Measurements from ENCODE around the gene PHIP.
A peak's percentile ranks its signal among the peaks of the same experiment; 100 is the strongest.

PHIP gene

DNA sequence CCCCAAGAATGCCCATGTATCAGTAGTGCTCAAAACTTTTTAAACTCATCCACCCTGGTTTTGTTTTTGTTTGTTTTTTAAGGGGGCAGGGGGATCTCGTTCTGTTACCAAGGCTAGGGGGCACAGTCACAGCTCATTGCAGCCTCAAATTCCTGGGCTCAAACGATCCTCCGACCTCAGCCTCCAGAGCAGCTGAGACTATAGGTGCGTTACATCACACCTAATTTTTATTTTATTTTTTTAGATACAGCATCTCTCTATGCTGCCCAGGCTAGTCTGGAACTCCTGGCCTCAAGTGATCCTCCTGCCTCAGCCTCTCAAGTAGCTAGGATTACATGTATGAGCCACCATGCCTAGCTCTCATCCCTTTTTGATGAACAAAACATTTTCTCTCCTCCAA, 11.2 kb downstream of the PHIP start:
- no peak for DNase-seq

DNA sequence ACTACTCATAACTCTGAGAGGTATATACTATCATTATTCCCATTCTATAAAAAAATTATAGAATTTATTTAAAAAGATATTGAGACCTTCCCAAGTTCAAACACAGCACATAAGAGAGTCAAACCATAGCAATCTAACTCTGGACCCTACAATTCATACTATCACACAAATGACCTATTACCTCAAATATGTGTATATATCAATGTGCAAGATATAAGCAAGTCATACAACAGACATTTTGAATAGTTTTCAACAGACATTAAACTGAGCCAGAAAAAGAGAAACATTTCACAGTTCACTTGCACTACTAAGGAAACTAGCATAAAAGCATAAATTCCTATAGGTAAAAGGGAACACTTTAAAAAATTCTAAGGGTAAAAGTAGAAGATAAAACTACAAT, 11.7 kb downstream of the PHIP start:
- DNase-seq: no peak

- no peak for DNase-seq
These were observed 12.8 kb downstream of the PHIP start for GRCh38 chr6:79065232-79065631.

DNA sequence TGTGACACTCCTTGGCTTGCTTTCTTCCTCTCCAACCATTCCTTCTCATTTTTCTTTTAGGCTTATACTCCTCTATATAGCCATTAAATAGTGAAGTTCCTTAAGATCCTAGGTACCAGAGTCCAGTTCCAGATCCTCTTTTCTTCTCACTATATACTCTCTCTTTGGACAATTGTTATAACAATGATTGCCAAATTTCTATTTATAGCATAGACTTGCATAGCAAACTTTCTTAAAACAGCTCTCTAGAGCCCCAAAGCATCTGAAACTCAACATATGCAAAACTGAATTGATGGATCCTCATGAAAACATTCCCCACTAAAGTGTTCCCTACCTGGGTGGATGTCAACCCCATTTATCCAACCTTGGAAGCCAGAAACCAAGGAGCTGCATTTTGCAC, 13.4 kb downstream of the PHIP start:
- DNase-seq: no peak

GRCh38 chr6:79062708-79063107, 15.3 kb downstream of the PHIP start:
- no peak for DNase-seq

DNA sequence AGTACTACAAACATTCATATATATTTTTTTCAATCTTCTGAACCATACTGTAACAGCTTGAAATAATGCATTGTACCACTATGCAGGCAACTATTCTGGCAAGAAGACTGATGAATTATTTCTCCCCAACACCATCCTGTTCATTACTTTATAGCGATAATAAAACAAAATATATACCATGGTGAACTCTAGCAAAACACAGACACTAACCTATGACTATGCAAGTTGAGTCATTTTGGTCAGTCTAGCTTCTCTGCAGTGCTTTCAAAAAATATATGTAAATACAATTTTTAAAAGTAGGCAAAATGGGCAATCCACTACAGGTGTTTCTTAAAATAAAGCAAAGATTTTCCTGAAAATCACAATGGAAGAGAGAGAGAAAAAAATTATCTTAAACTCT, 20.3 kb downstream of the PHIP start:
- DNase-seq: no peak

DNA sequence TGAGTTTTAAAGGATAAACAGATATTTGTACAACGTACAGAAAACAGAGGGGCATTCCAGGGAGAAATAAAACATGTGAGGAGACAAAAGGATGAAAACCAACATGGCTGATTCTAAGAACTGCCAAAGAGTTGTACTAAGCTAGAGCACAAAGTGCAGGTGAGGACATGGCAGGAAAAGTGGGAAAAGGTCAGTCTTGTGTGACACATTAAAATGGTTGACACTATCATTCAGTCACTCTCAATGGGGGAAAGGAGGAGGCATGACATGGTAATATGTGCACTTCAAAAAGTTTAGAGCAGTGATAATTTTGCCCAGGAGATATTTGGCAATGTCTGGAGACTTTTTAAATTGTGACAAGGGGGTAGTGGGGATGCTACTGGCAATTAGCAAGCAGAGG, 21.8 kb downstream of the PHIP start:
- no peak for DNase-seq

GRCh38 chr6:79048611-79049010, 29.4 kb downstream of the PHIP start:
- peak in 1 of 2 donors; percentile 25 for DNase-seq

GRCh38 chr6:79047072-79047471, 31.0 kb downstream of the PHIP start:
- DNase-seq: no peak

DNA sequence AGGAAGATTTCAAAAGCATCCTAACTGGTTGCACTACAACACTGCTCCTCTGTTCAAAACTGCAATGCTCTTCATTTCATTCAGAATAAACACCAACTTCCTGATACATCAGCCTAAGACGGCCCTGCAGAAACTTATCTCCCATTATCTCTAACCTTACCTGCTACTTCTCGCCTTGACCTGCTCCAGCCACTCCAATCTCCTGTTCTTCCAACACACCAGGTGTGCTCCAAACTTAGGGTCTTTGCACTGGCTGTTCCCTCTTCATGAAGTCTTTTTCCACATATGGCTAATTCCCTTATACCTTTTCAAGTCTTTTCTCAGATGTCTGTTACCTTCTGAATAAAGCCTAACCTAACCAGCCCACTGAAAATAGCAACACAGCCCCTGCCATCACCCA, 32.1 kb downstream of the PHIP start:
- DNase-seq: no peak

DNA sequence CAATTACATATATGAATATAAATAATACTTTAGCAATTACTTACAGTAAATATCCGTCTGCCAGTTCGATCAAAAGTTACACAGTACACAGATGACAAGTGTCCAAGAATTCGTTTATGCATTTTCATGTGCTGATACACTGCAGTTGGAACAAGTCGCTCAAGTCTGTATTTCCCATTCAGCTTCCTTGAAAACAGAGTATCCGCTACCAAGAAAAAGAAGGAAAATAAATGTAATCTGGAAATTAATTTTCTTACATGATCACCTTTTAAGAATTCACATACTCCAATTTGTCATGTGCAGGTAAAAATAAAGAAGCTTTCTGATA, 35.3 kb downstream of the PHIP start:
- DNase-seq: no peak

DNA sequence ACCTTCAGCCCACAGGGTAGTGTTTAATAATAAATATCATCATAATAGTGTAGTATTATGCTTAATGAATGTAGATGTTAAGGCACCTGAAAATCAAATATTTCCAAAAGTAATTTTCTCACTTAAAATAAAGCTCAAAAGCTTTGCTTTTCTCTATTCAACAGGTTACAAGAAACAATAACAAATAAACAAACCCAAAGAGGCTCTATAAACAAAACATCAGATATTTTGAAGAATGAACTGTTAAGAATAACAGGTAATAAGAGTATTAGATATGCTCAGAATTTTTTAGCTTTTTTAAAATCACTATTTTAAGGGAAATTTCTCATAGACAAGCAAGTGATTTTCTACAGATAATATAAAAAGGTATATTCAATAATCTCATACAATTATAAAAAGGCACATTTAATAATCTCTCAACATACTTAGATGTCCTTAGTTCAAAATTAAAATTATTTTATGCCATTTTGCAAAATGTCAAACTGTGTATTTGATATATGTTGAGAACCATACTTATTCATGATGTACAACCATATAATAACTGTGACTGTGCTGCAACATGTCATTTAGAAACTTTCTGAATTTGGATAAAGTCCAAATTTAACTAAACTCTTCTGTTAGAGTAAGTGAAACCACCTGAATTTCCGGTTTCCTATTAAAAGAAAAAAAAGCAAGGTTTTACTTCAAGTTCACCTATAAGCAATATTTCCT, 35.8 kb downstream of the PHIP start:
- DNase-seq: peak in 1 of 2 donors; percentile 28

GRCh38 chr6:79040083-79040482, 38.0 kb downstream of the PHIP start:
- DNase-seq: no peak

- DNase-seq: no peak
These were observed 40.0 kb downstream of the PHIP start for GRCh38 chr6:79038061-79038460.

GRCh38 chr6:79034865-79035264, 43.2 kb downstream of the PHIP start:
- no peak for DNase-seq

DNA sequence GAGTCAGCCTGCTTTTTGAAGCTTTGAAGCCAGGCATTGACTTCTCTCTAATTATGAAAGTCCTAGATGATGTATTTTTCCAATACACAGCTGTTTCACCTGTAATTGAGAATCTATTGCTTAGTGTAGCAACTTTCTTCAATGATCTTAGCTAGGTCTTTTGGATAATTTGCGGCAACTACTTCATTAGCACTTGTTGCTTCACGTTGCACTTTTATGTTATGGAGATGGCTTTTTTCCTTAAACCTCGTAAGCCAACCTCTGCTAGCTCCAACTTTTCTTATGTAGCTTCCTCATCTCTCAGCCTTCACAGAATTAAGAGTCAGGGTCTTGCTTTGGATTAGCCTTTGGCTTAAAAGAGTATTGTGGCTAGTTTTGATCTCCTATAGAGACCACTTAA, 44.8 kb downstream of the PHIP start:
- DNase-seq: no peak

- DNase-seq: no peak
These were observed 46.0 kb downstream of the PHIP start for GRCh38 chr6:79031821-79032590.

- DNase-seq: no peak
These were observed 47.5 kb downstream of the PHIP start for GRCh38 chr6:79030511-79030910.

DNA sequence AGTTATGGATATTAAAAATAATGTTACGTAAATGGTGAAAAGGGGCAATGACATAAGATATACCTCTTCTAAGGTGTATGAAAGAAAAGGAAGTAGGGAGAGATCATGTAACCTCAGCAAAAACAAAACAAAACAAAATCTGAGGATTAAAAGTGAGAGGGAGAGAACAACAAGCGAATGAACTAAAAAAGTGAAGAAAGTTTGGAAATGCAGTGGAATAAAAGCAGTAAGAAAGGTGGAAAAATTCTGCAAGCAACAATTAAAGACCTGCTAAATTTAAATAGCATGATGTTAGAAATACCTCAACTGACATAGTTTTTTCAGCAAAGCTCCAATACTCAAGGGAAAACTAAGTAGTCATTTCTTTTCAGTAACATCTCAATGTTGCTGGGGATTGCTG, 48.0 kb downstream of the PHIP start:
- DNase-seq: no peak

DNA sequence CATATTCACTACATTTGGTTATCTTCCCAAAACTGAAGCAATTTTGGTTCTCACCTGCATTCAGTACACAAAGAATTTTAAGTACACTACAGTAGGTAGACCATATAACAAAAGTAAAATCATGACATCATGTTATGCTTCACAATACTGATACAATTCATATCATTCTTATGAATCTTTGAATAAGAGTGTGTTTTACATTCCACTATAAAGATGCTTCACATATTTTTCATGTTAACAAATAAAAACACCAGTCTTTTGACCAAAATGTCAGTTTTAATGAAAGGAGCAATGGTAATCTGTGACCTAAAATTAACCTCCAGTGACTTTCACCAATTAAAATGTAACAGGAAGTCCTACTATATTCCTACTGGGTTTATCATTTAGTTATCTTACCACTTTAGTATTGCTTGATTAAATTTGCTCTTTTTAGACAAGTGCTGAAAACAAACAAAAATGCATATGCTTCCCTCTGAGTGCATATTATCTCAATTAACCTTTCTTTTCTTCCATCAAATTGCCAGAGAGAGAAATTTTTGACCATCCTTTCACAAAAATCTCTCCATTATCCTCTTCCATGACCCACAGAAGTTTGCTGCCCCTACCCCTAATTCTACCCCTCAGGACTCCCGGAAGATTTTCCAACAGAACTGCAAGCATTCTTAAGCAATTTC, 49.3 kb downstream of the PHIP start:
- DNase-seq: no peak

DNA sequence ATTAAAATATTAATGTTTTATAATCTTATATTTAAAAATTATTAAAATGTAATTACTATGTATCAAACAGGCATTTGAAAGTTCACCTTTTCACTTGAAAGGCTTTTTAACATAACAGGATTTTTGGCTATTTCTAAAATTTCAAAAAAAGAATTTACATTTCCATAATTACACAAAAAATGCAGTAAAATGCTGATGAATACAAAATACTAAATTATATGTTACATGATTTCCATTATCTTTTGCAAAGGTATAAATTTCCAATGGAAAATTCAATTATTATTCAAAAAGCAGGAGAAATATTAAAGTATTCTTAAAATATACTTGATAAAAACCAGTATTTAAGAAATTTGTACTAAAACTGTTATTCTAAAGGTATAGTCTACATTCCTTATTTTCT, 66.1 kb downstream of the PHIP start:
- no peak for DNase-seq

DNA sequence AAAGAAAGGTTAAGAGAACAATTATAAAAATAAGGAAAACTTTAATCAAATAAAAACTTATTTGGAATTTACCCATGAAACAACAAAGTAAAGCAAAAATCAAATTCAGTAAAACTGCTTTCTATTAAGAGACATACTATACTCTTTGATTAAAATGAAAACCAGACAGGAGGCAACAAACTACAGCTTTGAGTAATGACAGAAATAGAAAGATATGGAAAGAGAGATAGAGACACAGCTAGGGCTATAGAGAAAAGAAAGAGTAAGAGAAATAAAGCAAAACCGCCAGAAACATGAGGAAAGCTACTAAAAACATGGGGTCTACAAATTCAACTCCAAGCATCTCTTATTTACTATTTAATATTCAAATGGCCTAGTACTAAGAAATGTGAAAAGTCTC, 67.6 kb downstream of the PHIP start:
- DNase-seq: no peak

DNA sequence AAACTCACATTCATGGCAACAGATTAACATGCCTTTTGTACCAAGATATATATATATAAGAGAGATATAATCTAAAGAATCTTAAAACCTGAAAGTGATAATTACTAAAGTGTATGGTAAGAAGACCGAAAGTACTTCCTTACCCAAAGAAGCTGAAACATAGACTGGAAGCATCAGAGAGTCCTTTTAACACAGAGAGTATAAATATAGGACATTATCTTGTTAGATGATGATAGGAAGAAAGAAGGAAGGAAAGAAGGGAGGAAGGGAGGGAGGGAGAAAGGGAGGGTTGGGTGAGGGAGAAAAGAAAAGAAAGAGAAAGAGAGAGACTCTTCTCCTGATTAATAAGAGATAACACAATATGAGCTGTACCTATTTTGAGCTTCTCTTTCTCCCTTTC, 68.2 kb downstream of the PHIP start:
- no peak for DNase-seq

DNA sequence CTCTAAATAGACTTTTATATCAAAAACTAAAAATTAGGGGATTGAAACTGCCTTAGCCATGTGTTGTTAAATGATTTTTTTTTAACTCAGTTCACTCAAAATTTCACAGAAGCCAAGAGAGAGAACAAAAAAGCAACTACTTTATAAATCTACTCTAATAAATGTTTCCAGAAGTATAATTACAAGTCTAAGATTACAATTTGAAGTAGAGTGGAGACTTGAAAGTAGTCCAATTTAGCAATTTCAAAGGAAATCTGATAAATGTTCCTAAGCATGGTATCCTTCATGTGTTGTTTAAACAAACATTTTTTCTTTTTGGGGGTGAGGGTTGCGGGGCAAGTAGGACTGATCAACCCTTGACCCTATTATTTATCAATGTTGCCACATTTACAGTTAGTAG, 72.6 kb downstream of the PHIP start:
- no peak for DNase-seq
